OCI-LY1 (cell line): ENCODE measurements around the gene DDA1.

Experiments used
- H2AFZ ChIP-seq: fragments of 200-600 bp; sonication (generic), shearing (Covaris generic); 2 replicates; pipeline ENCODE4 v1.6.0; 2014; ENCODE audit warnings: antibody characterized with exemption, mild to moderate bottlenecking, low read length
- H3F3A ChIP-seq: fragments of 200-600 bp; sonication (generic), shearing (Covaris generic); 2 replicates; pipeline ENCODE4 v1.6.0; 2014; ENCODE audit warnings: mild to moderate bottlenecking, antibody characterized with exemption, low read length, moderate library complexity; ENCODE audit not compliant: insufficient read depth
- H3K27ac ChIP-seq: fragments of 200-600 bp; sonication (generic); 2 replicates; pipeline ENCODE4 v1.5.1; 2014; ENCODE audit warnings: low read length, mixed run types, mild to moderate bottlenecking, low read depth; ENCODE audit not compliant: poor library complexity, severe bottlenecking
- H3K27me3 ChIP-seq: fragments of 200-600 bp; sonication (generic); 2 replicates; pipeline ENCODE4 v1.6.0; 2014; ENCODE audit warnings: antibody characterized with exemption, mild to moderate bottlenecking, low read length, moderate library complexity; ENCODE audit not compliant: insufficient read depth
- H3K36me3 ChIP-seq: fragments of 200-600 bp; sonication (generic); 2 replicates; pipeline ENCODE4 v1.6.1; 2014; ENCODE audit warnings: mild to moderate bottlenecking, antibody characterized with exemption, low read length, moderate library complexity, mixed read lengths; ENCODE audit not compliant: insufficient read depth
- H3K4me1 ChIP-seq: fragments of 200-600 bp; sonication (generic); 2 replicates; pipeline ENCODE4 v1.5.1; 2014; ENCODE audit warnings: mild to moderate bottlenecking, low read length, moderate library complexity; ENCODE audit not compliant: insufficient read depth, severe bottlenecking
- H3K4me2 ChIP-seq: fragments of 200-600 bp; sonication (generic), shearing (Covaris generic); 2 replicates; pipeline ENCODE4 v1.6.1; 2014; ENCODE audit warnings: low read length
- H3K4me3 ChIP-seq: fragments of 200-600 bp; sonication (generic); 2 replicates; pipeline ENCODE4 v1.5.1; 2014; ENCODE audit warnings: low read length, low read depth, mild to moderate bottlenecking, mixed read lengths; ENCODE audit not compliant: poor library complexity, severe bottlenecking
- H3K79me2 ChIP-seq: fragments of 200-600 bp; shearing (Covaris generic); 2 replicates; pipeline ENCODE4 v1.6.1; 2016; ENCODE audit warnings: mixed run types, low read length, mixed read lengths; ENCODE audit not compliant: insufficient read depth
- H3K9ac ChIP-seq: fragments of 200-600 bp; sonication (generic), shearing (Covaris generic); 2 replicates; pipeline ENCODE4 v1.6.1; 2014; ENCODE audit warnings: mild to moderate bottlenecking, low read length, mixed read lengths
- H3K9me2 ChIP-seq: fragments of 200-600 bp; sonication (generic), shearing (Covaris generic); 2 replicates; pipeline ENCODE4 v1.6.1; 2014; ENCODE audit warnings: low read depth, mild to moderate bottlenecking, low read length, mixed read lengths
- H3K9me3 ChIP-seq: fragments of 200-600 bp; shearing (Covaris generic); 2 replicates; pipeline ENCODE4 v1.6.1; 2014; ENCODE audit warnings: low read length, mixed read lengths
- H4K20me1 ChIP-seq: fragments of 200-600 bp; sonication (generic), shearing (Covaris generic); 2 replicates; pipeline ENCODE4 v1.6.0; 2016; ENCODE audit warnings: mild to moderate bottlenecking, low read length; ENCODE audit not compliant: insufficient read depth
- CTCF ChIP-seq: fragments of 200-600 bp; sonication (generic), shearing (Covaris generic); IDR thresholded peaks from 2 replicates; pipeline ENCODE4 v1.5.1; 2017; ENCODE audit warnings: mild to moderate bottlenecking, antibody characterized with exemption, low read length, moderate library complexity, mixed read lengths
- EZH2 ChIP-seq: fragments of 200-600 bp; sonication (generic), shearing (Covaris generic); IDR thresholded peaks from 2 replicates; pipeline ENCODE4 v1.8.0; 2017; ENCODE audit warnings: borderline replicate concordance, mixed run types, mild to moderate bottlenecking, antibody characterized with exemption, low read length, moderate library complexity, mixed read lengths

The DDA1 gene

GRCh38 chr19:17331045-17331558 lies 21.7 kb downstream of the DDA1 start:
- Histone ChIP-seq H3K9me2 (no peaks in the 10 kb centered on the region), H3K9ac (no peak overlapping the region), H4K20me1 (no peaks in the 10 kb centered on the region), H3K9me3 (no peaks in the 10 kb centered on the region), H3K36me3 (peaks cover 5% of the 10 kb centered on the region; the same call in 1 of the 2 replicates), H3K27ac (no peak overlapping the region), H3K27me3 (no peaks in the 10 kb centered on the region; the same call in 1 of the 2 replicates), H2AFZ (no peak overlapping the region), H3K4me1 (peaks cover 19% of the 10 kb centered on the region), H3K4me3 (no peak overlapping the region), H3F3A (no peaks in the 10 kb centered on the region), H3K79me2 (no peaks in the 10 kb centered on the region), H3K4me2 (no peak overlapping the region)
- TF ChIP-seq EZH2 (no peak), CTCF (no peak)

GRCh38 chr19:17332360-17332676 lies 23.0 kb downstream of the DDA1 start:
- Histone ChIP-seq H3K79me2 (no peaks in the 10 kb centered on the region), H3K4me3 (no peak overlapping the region), H3K36me3 (peaks cover 5% of the 10 kb centered on the region; the same call in 1 of the 2 replicates), H3K4me1 (peaks cover 23% of the 10 kb centered on the region), H3K4me2 (no peak overlapping the region), H3K9me3 (no peaks in the 10 kb centered on the region), H4K20me1 (no peaks in the 10 kb centered on the region), H3K9ac (no peak overlapping the region), H3K27ac (no peak overlapping the region), H3F3A (no peaks in the 10 kb centered on the region), H3K9me2 (no peaks in the 10 kb centered on the region), H3K27me3 (no peaks in the 10 kb centered on the region; the same call in 1 of the 2 replicates), H2AFZ (no peak overlapping the region)
- TF ChIP-seq EZH2 (no peak), CTCF (no peak)

GRCh38 chr19:17332677-17333581 lies 23.6 kb downstream of the DDA1 start:
- no peak overlapping the region for H2AFZ ChIP-seq
- TF ChIP-seq CTCF = no peak
- no peak for TF ChIP-seq EZH2
- H3K79me2 ChIP-seq = no peaks in the 10 kb centered on the region
- peaks cover 5% of the 10 kb centered on the region; the same call in 1 of the 2 replicates for H3K36me3 ChIP-seq
- no peak overlapping the region for H3K4me3 ChIP-seq
- H3K9me2 ChIP-seq = no peaks in the 10 kb centered on the region
- H3K9me3 ChIP-seq = no peaks in the 10 kb centered on the region
- no peaks in the 10 kb centered on the region for H4K20me1 ChIP-seq
- H3K27ac ChIP-seq = no peak overlapping the region
- no peak overlapping the region for H3K4me2 ChIP-seq
- no peaks in the 10 kb centered on the region for H3F3A ChIP-seq
- H3K4me1 ChIP-seq = peaks cover 21% of the 10 kb centered on the region
- no peak overlapping the region for H3K9ac ChIP-seq
- H3K27me3 ChIP-seq = no peaks in the 10 kb centered on the region; the same call in 1 of the 2 replicates
